Stimulated activated CD8-positive, alpha-beta memory T cell treated with anti-CD3 and anti-CD28 coated beads, Interleukin-15, amount 100 ng/mL, for 24 hours (primary cell): ENCODE data around the gene NTRK2.

Experiments
- DNase-seq: peaks from one replicate; pipeline ENCODE4 v3.0.0-alpha.2; 2020; ENCODE audit warnings: low read depth

NTRK2 gene

DNA sequence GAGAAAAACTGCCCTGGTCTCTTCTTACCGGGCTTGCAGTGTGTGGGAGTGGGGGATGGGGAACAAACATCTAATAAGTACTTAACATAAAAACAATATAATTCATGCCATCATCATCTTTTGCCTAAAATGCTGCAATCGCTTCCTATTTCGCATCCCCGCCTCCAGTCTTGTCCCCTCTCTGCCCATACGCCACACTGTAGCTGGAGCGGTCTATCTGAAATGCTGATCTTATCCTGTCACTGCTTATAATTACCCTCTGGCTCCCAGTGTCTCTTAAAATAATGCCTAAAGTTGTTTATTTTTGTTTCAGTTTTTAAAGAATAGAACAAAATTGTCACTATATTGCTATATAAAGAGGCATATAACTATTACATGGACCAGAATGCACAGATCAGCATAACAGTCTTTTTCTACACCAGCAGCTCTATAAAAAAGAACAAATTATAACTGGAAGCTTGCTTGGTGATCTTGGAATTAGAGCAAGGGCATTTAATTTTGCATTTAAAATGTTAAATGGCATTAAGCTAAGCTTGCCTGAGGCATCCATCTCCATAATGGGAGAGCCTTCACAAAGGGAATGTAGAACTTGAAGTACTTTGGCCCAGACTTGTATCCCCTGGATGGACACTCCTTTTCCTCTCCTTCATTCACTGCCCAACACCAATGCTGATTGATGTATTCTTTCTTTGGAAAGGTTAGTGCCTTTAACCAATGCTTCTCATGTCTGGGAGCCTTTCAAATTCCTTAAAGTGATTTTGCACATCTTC lies 12.2 kb downstream of the NTRK2 start:
- DNase-seq = no peak

DNA sequence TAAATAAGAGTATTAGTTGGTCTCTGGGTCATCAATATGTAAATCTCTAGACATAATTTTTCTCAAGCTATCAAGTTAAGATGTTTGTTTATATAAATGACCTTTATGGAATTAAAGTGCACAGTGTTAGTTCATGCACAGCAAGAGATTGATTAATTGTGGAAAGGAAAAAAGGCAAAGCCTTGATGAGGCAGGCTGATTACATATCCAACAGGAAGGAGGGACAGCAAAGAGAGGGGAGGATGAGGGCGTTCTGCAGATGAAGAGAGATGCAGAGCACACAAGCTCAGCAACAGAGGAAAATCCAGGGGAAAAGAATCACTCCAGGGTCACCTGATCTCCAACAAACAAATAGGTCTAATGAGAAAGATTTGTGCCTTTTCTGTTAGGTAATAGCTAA lies 16.5 kb downstream of the NTRK2 start:
- no peak for DNase-seq

DNA sequence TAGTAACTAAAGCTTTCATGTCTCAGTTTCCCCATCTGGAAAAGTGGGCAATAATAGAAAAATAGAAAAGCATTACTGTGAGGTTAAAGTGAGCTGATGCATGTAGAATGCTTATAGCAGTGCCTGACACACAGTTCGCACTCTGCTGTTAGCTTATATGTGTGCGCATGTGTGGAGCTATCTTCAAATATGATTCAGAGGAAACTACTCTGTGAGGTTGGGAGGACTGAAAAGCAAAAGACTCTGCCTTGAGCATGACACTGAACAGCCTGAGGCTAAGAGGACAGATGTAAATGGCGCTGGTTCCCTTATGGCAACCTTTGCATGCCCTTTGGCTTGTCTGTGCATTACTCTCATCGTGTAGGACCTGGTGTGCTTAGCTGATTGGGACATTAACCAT lies 19.4 kb downstream of the NTRK2 start:
- no peak for DNase-seq

DNA sequence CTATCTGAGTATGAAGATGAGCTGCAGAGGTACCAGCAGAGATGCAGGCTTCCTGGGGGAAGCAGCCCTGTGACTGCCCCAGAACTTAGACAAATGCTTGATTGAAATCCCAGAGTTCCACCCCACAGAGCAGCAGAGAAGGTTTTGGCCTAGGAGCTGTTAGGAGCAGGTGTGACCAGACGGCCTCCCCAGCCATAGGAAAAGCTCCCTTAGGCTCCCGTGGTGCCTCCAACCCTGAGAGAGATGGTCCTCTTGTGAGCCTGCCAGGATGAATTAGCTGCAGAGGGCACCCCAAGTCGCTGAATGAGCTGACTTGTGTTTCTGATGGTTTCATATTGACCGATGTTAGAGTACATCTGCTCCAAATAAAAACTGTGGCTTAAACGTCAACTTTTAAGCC lies 22.1 kb downstream of the NTRK2 start:
- DNase-seq = no peak

DNA sequence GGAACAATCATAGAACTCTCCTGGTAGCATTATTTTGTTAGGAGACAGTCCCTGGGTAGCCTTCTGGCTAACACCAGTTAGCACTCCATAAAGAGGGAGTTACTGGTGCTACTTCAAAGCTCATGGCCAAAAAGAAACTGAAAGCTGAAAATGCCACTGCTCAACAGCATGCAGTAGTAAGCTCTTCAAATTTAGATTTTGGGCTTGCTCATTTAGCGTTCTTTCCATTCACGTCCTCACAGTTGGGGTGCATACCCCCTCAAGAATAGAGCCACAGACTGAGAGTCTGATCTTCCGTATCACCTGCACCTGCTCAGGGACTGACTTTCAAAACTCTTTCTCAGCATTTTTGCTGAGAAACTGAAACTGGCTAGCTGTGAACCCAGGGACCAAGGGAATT lies 24.7 kb downstream of the NTRK2 start:
- DNase-seq = no peak

DNA sequence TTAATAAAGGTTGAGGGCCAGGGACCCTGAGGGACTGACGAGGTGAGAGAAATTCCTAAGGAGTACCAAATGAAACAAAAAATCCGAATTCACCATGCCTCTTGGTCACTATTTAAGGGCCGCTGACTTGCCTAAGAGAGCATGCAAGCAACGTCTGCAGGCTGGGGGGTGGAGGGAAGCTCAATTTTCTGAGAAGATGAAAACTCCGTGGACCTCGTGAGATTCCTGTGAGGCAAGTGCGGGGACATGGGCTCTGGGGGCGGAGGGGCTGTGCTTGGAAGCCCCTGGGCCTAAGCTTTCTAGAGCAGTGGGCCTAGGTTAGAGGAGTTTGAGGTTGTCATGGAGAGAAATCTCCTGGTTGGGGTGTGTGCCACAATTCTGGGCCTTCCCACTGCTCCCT lies 27.5 kb downstream of the NTRK2 start:
- DNase-seq = no peak

DNA sequence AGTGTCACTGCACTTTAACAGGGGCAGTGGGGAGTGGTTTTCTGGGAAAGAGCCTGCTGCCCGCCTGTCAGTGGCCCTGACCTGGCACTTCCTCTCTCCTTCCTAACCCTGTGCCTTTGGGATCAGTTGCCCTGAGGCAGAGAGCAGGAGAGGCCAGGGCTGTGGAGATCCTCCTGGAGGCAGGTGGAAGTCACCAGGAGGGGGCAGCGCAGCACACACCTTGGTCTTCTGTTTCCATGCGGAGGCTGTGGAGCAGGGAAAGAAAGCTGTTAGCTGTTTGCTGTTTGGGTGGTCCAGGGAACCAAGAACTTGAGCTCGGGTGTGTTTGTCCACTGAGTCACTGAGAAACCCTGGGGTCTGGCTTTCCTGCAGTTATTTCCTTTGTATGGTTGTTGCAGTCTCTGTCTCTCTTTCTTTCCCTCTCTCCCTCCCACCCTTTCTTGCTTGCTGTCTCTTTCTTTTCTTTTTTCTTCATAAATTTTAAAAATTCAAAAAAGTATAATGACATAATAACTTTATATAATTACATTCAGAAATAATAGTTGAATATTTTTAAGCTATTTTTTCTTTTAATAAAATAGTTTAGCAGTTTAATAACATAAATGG lies 28.1 kb downstream of the NTRK2 start:
- peak; percentile 6 for DNase-seq

DNA sequence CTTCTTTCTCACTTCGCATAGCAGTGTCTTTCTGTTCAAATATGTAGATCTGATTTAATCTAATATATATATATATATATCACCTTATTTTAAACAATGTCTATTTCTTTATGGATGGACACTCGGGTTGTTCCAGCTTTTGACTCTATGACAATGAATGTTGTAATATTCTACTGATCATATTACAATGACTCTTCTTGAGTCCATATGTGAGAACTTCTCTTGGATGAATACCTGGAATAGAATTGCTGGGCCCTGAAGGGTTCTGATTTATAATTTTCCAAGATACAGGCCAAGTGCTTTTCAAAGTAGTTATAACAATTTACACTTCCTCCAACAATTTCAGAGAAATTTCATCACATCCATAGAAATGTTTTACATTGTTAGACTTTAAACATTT lies 28.8 kb downstream of the NTRK2 start:
- no peak for DNase-seq

DNA sequence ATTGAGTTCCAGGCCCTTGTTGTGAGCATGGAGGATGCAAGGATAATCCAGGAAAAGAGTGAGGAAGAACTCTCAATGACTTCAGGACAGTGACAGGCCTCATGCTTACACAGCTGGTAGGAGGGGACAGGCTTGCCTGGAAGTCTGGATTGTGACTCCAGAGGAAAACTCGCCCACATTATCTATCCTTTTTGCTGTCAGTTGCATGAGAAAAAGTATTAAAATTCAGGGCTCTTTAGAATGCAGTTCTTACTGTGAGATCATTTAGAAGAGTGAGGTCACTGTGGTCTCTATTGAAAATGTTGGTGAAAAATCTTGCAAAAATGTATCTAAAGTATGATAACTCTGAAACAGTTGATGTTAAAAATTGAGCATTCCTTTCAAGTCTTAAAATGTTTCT lies 30.5 kb downstream of the NTRK2 start:
- no peak for DNase-seq

DNA sequence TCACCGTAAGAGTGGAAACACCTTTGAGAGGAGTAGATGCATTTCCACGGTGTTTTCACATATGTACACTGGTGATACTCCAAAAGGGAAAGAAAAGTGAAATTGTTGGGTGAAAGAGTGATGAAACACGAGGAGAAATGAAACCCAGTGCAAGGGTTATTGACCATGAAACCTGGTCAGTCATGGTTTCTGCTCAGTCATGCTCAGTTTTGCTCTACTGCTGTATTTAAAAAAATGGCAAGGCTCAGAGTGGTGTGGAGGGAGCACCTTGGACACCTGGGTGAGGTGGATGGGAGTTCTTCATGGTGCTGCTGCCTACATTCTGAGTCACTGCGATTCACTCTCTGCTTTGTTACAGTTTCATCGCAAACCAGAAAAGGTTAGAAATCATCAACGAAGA lies 32.3 kb downstream of the NTRK2 start:
- DNase-seq = no peak

DNA sequence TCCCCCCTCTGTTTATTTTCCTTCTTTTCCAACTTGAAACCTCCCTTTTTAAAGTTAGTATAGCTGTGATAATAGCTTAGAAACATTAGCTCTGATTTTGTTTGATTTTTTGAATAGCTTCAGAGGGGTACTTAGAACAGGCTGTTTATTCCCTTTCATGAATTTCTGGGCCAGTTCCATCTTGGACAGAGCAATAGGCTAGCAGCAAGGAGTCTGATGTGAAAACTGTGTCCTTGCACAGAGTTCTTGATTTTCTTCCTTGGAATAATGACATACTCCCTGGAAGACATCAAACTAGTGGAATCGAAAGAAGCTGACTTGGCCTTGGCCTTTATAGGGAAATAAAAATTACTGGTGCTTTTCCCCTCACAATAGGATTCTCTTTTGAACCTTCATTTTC lies 32.9 kb downstream of the NTRK2 start:
- DNase-seq = no peak

DNA sequence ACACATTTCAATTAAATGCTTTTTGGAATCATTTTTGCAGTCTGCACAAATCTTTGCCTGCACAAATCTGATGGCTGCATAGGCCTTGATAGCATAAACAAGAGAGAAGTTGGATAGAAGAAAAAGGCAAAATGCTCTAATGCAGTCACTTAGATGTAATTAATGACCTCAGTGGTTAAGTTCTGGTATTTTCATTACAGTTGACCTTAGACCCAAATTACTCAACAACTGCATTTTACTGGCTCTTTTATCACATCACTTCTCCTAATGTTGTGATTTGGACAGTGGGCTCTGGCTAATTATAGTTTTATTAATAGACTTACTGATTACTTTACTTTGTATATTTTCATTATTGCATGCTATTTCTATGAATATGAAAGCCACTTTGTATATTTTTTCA lies 34.3 kb downstream of the NTRK2 start:
- no peak for DNase-seq

DNA sequence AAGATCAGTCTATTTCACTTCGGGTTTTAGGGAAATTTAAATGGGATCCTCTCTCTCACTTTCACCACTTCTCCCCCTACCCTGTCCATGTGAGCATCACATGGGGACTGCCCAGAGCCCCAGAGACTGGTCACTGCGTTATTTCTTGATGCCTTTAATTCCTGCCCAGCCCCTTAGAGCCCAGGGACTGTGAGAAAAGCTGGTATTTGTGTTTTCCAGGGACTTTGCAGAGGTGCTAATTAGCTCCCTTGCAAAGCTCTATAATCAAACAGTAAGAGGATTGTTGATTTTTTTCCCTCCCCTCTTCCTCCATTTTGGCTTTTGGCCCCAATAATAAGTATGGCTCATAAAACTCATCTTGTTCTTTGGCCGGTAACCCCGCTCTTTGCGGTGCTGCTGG lies 35.6 kb downstream of the NTRK2 start:
- no peak for DNase-seq

DNA sequence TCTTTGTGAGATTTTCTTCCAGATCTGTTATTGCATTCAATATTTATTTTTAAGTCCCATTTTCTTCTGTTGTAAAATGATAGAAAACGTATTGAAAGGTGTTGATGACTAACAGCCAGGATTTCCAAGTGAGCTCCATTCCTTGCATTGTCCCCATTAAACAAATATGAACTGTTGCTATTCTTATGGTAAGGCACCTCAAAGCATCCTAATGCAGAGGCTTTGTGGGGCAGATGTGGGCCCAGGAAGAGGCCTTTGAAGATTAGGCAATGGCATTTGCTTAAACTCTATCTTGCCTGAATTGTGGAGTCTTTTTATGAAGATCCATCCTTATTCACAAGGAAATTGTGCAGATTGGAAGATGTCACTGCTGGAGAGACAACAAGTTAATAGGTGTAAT lies 38.9 kb downstream of the NTRK2 start:
- no peak for DNase-seq

DNA sequence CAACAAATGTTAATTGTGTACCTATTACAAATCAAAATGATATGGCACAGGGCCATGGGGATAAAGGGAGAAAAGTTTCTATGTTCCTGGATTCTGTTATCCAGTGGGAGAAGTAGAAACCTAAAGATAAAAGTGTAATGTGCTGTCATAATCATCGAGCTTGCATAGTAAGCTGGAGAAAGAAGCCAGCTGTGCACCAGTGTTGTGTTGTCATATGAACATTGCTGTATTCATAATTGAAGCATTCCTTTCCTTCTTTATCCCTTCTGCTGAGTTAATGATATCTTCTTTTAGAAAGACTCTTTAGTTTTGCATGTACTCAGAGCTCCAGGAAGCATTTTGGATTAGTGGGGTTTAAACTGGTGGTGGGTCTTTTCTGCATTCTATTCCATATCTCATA lies 39.5 kb downstream of the NTRK2 start:
- no peak for DNase-seq

DNA sequence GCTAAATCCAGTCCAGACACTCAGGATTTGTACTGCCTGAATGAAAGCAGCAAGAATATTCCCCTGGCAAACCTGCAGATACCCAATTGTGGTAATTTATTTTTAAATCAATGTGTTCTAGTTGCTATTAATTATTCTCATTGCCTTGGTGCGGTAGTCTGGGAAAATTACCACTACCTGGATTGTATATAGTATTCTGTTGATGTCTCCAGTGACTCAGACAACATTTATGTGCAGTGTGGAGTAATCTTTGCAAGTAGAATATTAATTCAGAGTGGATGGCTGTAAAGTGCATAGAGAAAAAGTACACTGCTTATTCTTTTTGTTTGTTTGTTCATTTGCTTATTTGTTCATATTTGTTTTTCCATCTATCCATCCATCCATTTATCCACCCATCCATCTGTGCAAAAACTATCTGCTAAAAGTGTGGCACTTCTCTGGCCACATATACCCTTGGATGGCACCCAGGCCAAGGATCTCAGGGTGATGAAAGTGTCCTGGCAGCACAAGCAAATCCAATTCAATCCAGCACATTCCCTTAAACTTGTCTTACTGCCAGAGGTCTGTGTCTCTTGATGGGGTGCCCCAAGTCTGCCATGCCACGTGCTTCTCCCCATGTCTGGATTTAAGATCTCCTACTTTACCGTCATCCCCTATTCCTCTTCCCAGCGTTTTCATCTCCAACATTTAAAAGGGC lies 41.3 kb downstream of the NTRK2 start:
- DNase-seq = no peak

DNA sequence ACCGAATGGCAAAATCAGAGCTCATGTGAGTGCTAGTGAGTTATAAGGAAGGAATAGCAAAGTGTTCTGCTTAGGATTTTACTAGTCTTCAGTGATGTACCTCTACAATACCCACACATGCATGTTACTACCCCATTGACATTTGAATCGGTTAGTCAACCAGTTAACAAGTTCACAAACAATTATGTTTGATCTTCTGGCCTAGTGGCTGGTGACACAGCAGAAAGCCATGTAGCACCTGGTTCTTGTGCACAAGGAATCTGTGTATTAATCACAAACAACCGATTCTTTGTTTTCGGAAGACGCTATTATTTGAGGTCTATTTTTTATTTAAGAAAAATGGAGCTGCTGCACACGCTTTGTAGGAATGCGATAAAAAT lies 41.9 kb downstream of the NTRK2 start:
- no peak for DNase-seq

DNA sequence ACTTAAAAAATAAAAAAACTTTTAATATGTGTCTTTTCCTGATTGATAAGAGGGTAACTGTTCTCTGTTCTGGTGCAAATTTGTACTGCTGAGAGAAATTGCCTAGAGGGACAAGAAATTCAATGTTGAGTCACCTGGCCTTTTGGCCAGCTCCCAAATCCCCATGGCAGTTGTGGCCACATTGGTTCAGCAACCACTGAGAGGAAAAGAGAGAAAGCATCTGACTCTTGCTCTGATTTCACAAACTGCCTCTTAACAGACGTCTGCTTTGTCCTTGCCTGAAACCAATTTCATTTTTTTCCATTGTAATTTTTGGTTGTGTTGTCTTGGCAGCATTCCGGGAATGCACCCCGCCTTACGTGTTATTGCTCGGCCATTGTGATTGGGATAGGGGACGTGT lies 42.4 kb downstream of the NTRK2 start:
- DNase-seq = no peak

DNA sequence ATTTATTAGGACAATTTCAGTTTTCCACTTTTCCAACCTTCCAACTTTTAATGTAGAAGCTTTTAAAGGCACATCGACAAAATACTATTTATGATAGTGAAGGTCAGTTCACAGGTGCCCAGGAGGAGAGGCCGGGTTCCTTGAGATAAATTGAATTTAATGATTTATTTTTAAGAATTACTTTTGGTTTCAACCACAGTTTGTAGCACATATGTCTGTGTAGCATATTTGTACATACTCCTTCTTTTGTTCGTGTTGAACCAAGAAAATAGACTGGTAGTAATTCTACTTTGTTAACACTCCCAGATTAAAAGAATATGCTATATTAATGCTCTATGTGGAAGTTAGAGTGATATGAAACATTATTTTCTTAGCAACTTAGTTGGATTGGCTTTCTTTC lies 46.7 kb downstream of the NTRK2 start:
- DNase-seq = no peak

DNA sequence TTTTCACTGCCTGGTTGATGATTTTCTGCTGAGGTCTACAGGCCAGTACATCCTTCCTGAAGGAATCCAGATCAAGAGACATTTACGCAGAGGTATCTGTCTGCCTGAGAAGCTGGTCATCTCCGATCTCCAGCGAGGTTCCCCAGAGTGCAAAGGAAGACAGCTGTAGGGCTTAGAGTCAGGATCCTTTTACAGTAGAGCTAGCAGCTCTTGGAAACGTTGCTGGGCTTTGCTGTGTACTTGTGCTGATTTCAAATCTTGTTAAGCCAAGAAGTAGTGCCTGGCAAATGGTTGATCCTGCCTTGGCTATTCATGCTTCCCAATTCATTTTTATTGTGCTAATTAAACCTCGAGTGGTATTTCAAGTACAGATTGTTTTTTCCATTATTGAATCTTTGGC lies 48.9 kb downstream of the NTRK2 start:
- no peak for DNase-seq

DNA sequence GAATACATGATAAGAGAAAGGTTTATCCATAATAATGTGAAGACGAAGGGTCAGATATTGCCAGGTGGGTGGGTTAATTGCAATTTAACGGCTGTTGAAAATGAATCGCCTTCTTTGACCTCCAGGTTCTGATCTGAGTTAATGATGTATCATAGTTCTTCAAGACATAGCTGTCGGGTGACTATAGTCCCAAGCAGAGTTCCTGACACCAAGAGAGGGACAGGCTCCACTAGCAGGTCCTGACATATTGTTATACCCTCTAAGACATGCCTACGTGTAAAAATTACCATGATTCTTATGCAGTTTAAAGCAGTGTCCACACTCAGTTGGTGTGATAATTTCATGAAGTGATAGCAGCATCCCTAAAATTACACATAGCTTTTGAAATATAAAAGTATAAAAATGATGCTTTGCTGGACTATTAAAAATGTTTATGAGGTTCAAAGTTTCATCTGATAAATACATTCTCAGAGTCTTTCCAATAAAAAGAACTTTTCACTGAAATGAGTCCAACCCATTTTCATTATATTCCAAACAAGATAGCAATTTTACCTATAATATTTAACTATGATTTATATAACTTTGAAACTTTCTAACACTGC lies 53.0 kb downstream of the NTRK2 start:
- DNase-seq = no peak

DNA sequence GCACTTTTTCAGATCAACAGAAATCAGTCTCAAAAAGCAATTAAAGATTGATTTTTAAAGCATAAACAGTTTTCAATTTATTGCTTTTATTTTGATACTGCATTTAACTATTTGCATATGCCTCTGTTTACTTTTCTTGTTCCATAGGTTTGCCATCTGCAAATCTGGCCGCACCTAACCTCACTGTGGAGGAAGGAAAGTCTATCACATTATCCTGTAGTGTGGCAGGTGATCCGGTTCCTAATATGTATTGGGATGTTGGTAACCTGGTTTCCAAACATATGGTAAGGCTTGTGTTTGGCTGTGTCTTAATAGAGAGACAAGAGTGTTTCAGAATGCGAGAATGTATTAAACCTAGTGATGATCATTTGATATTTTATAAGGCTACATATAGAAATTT lies 53.9 kb downstream of the NTRK2 start:
- DNase-seq = no peak

DNA sequence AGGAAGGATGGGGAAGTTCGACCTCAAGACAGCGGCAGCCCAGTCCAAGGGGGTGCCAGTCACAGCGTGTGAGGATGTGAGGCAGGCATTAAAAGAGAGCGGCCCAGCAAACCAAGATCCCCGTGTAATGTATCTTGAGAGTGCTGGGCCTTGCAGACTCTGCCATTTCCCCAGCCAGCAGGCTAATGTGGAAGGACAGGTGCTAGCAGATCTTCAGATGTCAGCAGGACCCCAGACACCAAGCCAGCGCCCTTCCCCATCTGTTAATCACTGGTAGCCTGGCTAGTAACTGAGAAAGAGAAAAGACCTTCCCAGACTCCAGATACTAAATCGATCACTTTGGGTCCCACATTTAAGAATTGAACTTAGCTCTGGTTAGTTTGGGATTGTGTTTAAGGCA lies 62.2 kb downstream of the NTRK2 start:
- DNase-seq = no peak
